Right lobe of liver (tissue), 6 donors: ENCODE results near the gene PRLH. TPM values are rescaled to one million over a fixed set of nuclear protein-coding genes. Genes with fewer than 3 reads are reported as not detected.

Experiments
- ATAC-seq, 4 donors: fragments of 200-7000 bp; cut with Tn5 transposase; one replicate each; pipeline ENCODE4 v1.9.1; 2020; ENCODE audit warnings: mild to moderate bottlenecking in 4 of 4, moderate library complexity in 4 of 4
- DNase-seq, 3 donors: peaks; one replicate each; pipeline ENCODE4 v3.0.0-alpha.2; 2020
- H3K27ac ChIP-seq, 3 donors: fragments of 200-600 bp; one replicate each; pipeline ENCODE4 v1.8.0; 2022
- H3K27me3 ChIP-seq, 2 donors: fragments of 200-600 bp; one replicate each; pipeline ENCODE4 v1.8.0; 2022
- H3K36me3 ChIP-seq, 4 donors: fragments of 200-600 bp; sonication (generic) in 1 of 4; one replicate each; pipeline versions ENCODE4 v1.5.1 to v1.8.0; 2017 to 2022; ENCODE audit warnings: control low read depth in 1 of 4
- H3K4me1 ChIP-seq, 4 donors: fragments of 200-600 bp; sonication (generic) in 1 of 4; one replicate each; pipeline versions ENCODE4 v1.5.1 to v1.8.0; 2017 to 2022; ENCODE audit warnings: control low read depth in 1 of 4
- H3K4me3 ChIP-seq, 3 donors: fragments of 200-600 bp; one replicate each; pipeline ENCODE4 v1.8.0; 2022
- H3K9me3 ChIP-seq, 4 donors: fragments of 200-600 bp; sonication (generic) in 1 of 4; one replicate each; pipeline versions ENCODE4 v1.5.1 to v1.8.0; 2017 to 2022; ENCODE audit warnings: control low read depth in 1 of 4
- CTCF ChIP-seq, 4 donors: fragments of 200-600 bp in 3 of 4; fragments of 450-650 bp in 1 of 4; IDR thresholded peaks; one replicate each; pipeline versions ENCODE4 v1.5.1 to v1.8.0; 2016 to 2022; ENCODE audit warnings: antibody characterized with exemption in 4 of 4, mild to moderate bottlenecking in 2 of 4
- POLR2A ChIP-seq: fragments of 450-650 bp; IDR thresholded peaks from one replicate; pipeline ENCODE4 v1.6.1; 2017; ENCODE audit warnings: antibody characterized with exemption, mild to moderate bottlenecking
- WGBS: methylation state at CpG from one replicate; pipeline ENCODE4 v1.1.6; 2018; ENCODE audit warnings: low coverage, low lambda C conversion rate; ENCODE audit not compliant: insufficient coverage; ENCODE audit errors: missing lambda C conversion rate; 5-methylcytosine and 5-hydroxymethylcytosine counted together
- intact Hi-C, 2 donors: fragments of 100-400 bp; cut with DNase I; formaldehyde crosslinking; loops; one replicate each; pipeline versions ENCODE4 v1.11.2 to v1.14.1; 2022
- total RNA-seq, 6 experiments: library from RNA; depleted of rRNA in 2 of 6; stranded (reverse); fragments of >200 nt in 2 of 6; fragmentation: NEBNext Ultra II Directional in 3 of 6; extraction: Animal tissue kit (Norgen Biotek cat#: 25700) in 3 of 6; gene quantifications; one replicate each; pipeline versions ENCODE4 v1.1.0 to v1.2.4, GENCODE V29; 2016 to 2023
- donor health status: DM: no; HTN: yes; CAD: no.
- donor health status: DM: no; HTN: no; CAD: no.
- donor health status: DM: no; HTN: no; CAD: no.
- donor health status: DM: no; HTN: yes; CAD: no.
- donor health status: DM: no; HTN: yes; CAD: no.

PRLH gene
- total RNA-seq, 6 experiments from 2014 or later, result not detected

GRCh38 chr2:237533668-237534161, 32.7 kb upstream of the PRLH start:
- WGBS, result 80% methylated on average over 3 of the region's 7 CpGs
- H3K4me3 ChIP-seq, result no peak overlapping the region

GRCh38 chr2:237534380-237534779, 32.0 kb upstream of the PRLH start:
- peaks cover 0 to 3% (median under 1%) of the 10 kb centered on the region in 4 donors for H3K36me3 ChIP-seq
- H3K9me3 ChIP-seq, result no peaks in the 10 kb centered on the region
- intact Hi-C loops, result no loop called here
- peaks cover 0 to 2% (median under 1%) of the 10 kb centered on the region in 4 donors for H3K4me1 ChIP-seq
- DNase-seq (no peak), ATAC-seq (no peak)
- no peak overlapping the region for H3K27ac ChIP-seq
- TF ChIP-seq CTCF (IDR thresholded peaks at IDR 0.05), result no peak
- TF ChIP-seq POLR2A, result no peak
- no peak overlapping the region for H3K4me3 ChIP-seq
- no peaks in the 10 kb centered on the region for H3K27me3 ChIP-seq
- WGBS, result 75% methylated on average over 1 of the region's 1 CpG

More at GRCh38 chr2:237533668-237534161, 32.7 kb upstream of the PRLH start:
- peaks cover 0 to 6% (median 2%) of the 10 kb centered on the region in 4 donors for H3K36me3 ChIP-seq
- intact Hi-C loops, result no loop called here
- TF ChIP-seq POLR2A (no peak), CTCF (IDR thresholded peaks at IDR 0.05) (no peak)
- no peaks in the 10 kb centered on the region for H3K4me1 ChIP-seq
- ATAC-seq (no peak), DNase-seq (no peak)
- H3K27ac ChIP-seq, result no peak overlapping the region
- H3K9me3 ChIP-seq, result no peaks in the 10 kb centered on the region
- no peaks in the 10 kb centered on the region for H3K27me3 ChIP-seq

- Histone ChIP-seq H3K27ac (no peak overlapping the region), H3K4me3 (no peak overlapping the region), H3K36me3 (peaks cover 0 to 2% (median 0%) of the 10 kb centered on the region in 4 donors), H3K27me3 (no peaks in the 10 kb centered on the region), H3K9me3 (no peaks in the 10 kb centered on the region), H3K4me1 (peaks cover 0 to 13% (median 6%) of the 10 kb centered on the region in 4 donors)
- DNase-seq (no peak), ATAC-seq (no peak)
- intact Hi-C loops, result no loop called here
- WGBS, result 97% methylated on average over 5 of the region's 8 CpGs
- TF ChIP-seq CTCF (IDR thresholded peaks at IDR 0.05) (no peak), POLR2A (no peak)
Measured at GRCh38 chr2:237535385-237536082, 30.8 kb upstream of the PRLH start.

- DNase-seq (no peak), ATAC-seq (no peak)
- no peak for TF ChIP-seq POLR2A
- no peak for TF ChIP-seq CTCF (IDR thresholded peaks at IDR 0.05)
- H3K4me3 ChIP-seq, result no peak overlapping the region
- intact Hi-C loops, result no loop called here
- H3K4me1 ChIP-seq, result peaks cover 0 to 18% (median 9%) of the 10 kb centered on the region in 4 donors
- H3K36me3 ChIP-seq, result peaks cover 0 to 2% (median 0%) of the 10 kb centered on the region in 4 donors
- H3K9me3 ChIP-seq, result no peaks in the 10 kb centered on the region
- 95% methylated on average over 4 of the region's 5 CpGs for WGBS
- no peaks in the 10 kb centered on the region for H3K27me3 ChIP-seq
- no peak overlapping the region for H3K27ac ChIP-seq
Measured at GRCh38 chr2:237536083-237536415, 30.3 kb upstream of the PRLH start.
